GM20000 (cell line): ENCODE measurements around the gene NRG3.

Experiments
- DNase-seq: peaks from one replicate; pipeline ENCODE4 v3.0.0; 2012; ENCODE audit warnings: low spot score
- CTCF ChIP-seq: IDR thresholded peaks from 2 replicates; pipeline ENCODE4 v1.5.1; 2012; ENCODE audit warnings: mild to moderate bottlenecking, control low read depth; ENCODE audit errors: extremely low read depth, missing control alignments

Gene NRG3

GRCh38 chr10:82092111-82092510, 217.1 kb downstream of the NRG3 start:
- no peak for DNase-seq

GRCh38 chr10:82124713-82125112, 249.7 kb downstream of the NRG3 start:
- DNase-seq: no peak
- TF ChIP-seq CTCF: no peak

More at GRCh38 chr10:82092111-82092510, 217.1 kb downstream of the NRG3 start:
- TF ChIP-seq CTCF: no peak

- no peak for DNase-seq
Measured at GRCh38 chr10:82128527-82128926, 253.5 kb downstream of the NRG3 start.

GRCh38 chr10:82136103-82136502, 261.1 kb downstream of the NRG3 start:
- no peak for TF ChIP-seq CTCF
- no peak for DNase-seq

More at GRCh38 chr10:82128527-82128926, 253.5 kb downstream of the NRG3 start:
- TF ChIP-seq CTCF: no peak

- TF ChIP-seq CTCF: no peak
- no peak for DNase-seq
Measured at GRCh38 chr10:82144153-82144552, 269.2 kb downstream of the NRG3 start.

GRCh38 chr10:82148764-82149163, 273.8 kb downstream of the NRG3 start:
- no peak for DNase-seq

GRCh38 chr10:82149674-82150073, 274.7 kb downstream of the NRG3 start:
- TF ChIP-seq CTCF: no peak
- no peak for DNase-seq

More at GRCh38 chr10:82148764-82149163, 273.8 kb downstream of the NRG3 start:
- no peak for TF ChIP-seq CTCF
